Endothelial cell (in vitro differentiated cells): ENCODE data around the gene PGM5. TPM values are rescaled to one million over a fixed set of nuclear protein-coding genes. Genes with fewer than 3 reads are reported as not detected.
A peak's percentile ranks its signal among the peaks of the same experiment; 100 is the strongest.

Experiments
- DNase-seq: peaks from one replicate; pipeline ENCODE4 v3.0.0; 2021; ENCODE audit warnings: low spot score
- H3K27ac Mint-ChIP-seq: one replicate; pipeline ENCODE4 v1.8.0; 2021; ENCODE audit warnings: mixed read lengths, inconsistent platforms; ENCODE audit not compliant: unreplicated experiment
- H3K27me3 Mint-ChIP-seq: one replicate; pipeline ENCODE4 v1.8.0; 2021; ENCODE audit warnings: mild to moderate bottlenecking, moderate library complexity, mixed read lengths, inconsistent platforms; ENCODE audit not compliant: unreplicated experiment
- H3K36me3 Mint-ChIP-seq: one replicate; pipeline ENCODE4 v1.8.0; 2021; ENCODE audit warnings: mild to moderate bottlenecking, low read depth, mixed read lengths, inconsistent platforms; ENCODE audit not compliant: unreplicated experiment
- H3K4me1 Mint-ChIP-seq: one replicate; pipeline ENCODE4 v1.8.0; 2021; ENCODE audit warnings: mild to moderate bottlenecking, mixed read lengths, inconsistent platforms; ENCODE audit not compliant: unreplicated experiment
- H3K4me3 Mint-ChIP-seq: one replicate; pipeline ENCODE4 v1.8.0; 2021; ENCODE audit warnings: mild to moderate bottlenecking, mixed read lengths, inconsistent platforms; ENCODE audit not compliant: unreplicated experiment
- H3K9me3 Mint-ChIP-seq: one replicate; pipeline ENCODE4 v1.8.0; 2021; ENCODE audit warnings: mixed read lengths, inconsistent platforms; ENCODE audit not compliant: unreplicated experiment
- CTCF ChIP-seq: fragments of 200-600 bp; sonication (generic); IDR thresholded peaks from one replicate; pipeline ENCODE4 v1.5.0; 2021; ENCODE audit warnings: antibody characterized with exemption; ENCODE audit not compliant: unreplicated experiment
- total RNA-seq: library from RNA; stranded (reverse); fragmentation: NEBNext Ultra II Directional; extraction: Animal tissue kit (Norgen Biotek cat#: 25700); gene quantifications from one replicate; pipeline ENCODE4 v1.2.1, GENCODE V29; 2021; ENCODE audit not compliant: unreplicated experiment

Gene PGM5
- total RNA-seq, 1 donor from 2014 or later: 1.2 TPM

GRCh38 chr9:68574150-68574549 lies 217.7 kb downstream of the PGM5 start:
- TF ChIP-seq CTCF: peak; percentile 39
- DNase-seq: no peak
- no peaks in the 10 kb centered on the region for H3K36me3 Mint-ChIP-seq
- H3K4me1 Mint-ChIP-seq: no peaks in the 10 kb centered on the region
- no peak overlapping the region for H3K27ac Mint-ChIP-seq
- peaks cover 2% of the 10 kb centered on the region for H3K27me3 Mint-ChIP-seq
- H3K4me3 Mint-ChIP-seq: no peak overlapping the region
- H3K9me3 Mint-ChIP-seq: no peaks in the 10 kb centered on the region

GRCh38 chr9:68575817-68576216 lies 219.4 kb downstream of the PGM5 start:
- Mint-ChIP-seq H3K36me3 (no peaks in the 10 kb centered on the region), H3K9me3 (no peaks in the 10 kb centered on the region)
- DNase-seq: no peak

GRCh38 chr9:68577774-68578591 lies 221.6 kb downstream of the PGM5 start:
- no peak for TF ChIP-seq CTCF
- no peak overlapping the region for H3K27ac Mint-ChIP-seq
- H3K4me3 Mint-ChIP-seq: no peak overlapping the region
- DNase-seq: no peak
- no peaks in the 10 kb centered on the region for H3K9me3 Mint-ChIP-seq
- H3K4me1 Mint-ChIP-seq: no peaks in the 10 kb centered on the region
- H3K36me3 Mint-ChIP-seq: no peaks in the 10 kb centered on the region
- no peaks in the 10 kb centered on the region for H3K27me3 Mint-ChIP-seq

More at GRCh38 chr9:68575817-68576216, 219.4 kb downstream of the PGM5 start:
- H3K4me3 Mint-ChIP-seq: no peak overlapping the region
- TF ChIP-seq CTCF: no peak
- H3K4me1 Mint-ChIP-seq: no peaks in the 10 kb centered on the region
- H3K27ac Mint-ChIP-seq: no peak overlapping the region
- H3K27me3 Mint-ChIP-seq: no peaks in the 10 kb centered on the region

Other genes with a start within 250 kb of the PGM5 start
- 15.2 TPM for gene ZNG1C, start 114.6 kb upstream of the PGM5 start, total RNA-seq
- not detected for gene FOXD4L3, start 53.7 kb upstream of the PGM5 start, total RNA-seq
- gene TMEM252, start 184.3 kb downstream of the PGM5 start, total RNA-seq: not detected